ENCODE results near the gene KREMEN1. TPM values are rescaled to one million over a fixed set of nuclear protein-coding genes. Genes with fewer than 3 reads are reported as not detected.

Gene KREMEN1
- total and polyA plus RNA-seq, 9 of the 15 experiments (the other 6 are each of a cell fraction or from before 2014, with no cell fraction given) = 0.69 to 11.5 (median 4.3) TPM

DNA sequence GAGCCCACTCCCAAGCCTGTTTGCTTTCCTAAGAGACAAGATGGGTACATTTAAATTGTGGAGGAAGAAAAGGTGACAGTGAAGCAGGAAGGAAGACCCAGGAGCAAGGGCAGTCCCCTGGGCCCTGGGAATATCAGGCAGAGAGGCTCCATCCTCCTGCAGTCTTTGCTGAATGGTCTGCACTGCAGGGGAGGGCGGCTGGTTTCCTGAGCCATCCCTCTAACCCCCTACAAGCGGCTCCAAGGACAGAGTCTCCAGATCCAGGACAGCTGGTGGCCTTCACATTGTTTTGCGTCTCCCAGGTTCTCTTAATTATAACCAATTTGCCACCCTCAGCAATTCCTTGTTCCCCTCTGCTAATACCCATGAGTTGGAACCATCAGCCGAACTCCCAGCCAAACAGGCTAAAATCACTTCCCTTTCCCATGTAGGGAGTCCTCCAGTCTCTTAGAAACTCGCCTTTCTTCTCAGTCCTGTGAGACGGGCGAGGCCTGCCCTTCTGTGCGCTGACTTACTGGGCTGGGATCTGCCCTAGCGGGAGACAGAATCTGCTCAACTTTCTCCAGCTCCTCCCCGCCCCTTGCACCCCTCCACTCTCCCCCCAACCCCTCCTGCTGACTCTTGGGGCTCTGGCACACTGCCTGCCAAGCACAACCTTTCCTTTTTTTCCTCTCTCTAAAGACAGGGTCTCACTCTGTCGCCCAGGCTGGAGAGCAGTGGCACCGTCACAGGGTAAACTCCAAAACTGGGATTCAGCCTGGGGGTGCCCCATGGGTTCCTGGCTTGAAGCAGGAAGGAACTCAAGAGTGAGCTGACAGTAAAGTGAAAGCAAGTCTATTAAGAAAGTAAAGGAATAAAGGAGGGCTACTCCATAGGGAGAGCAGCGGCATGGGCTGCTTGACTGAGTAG lies 79.5 kb downstream of the KREMEN1 start (continued):
- TF ChIP-seq ILF3 (IDR thresholded peaks at IDR 0.05; ENCODE audit: borderline replicate concordance) = 0 out of 2 replicates have a peak, but pooled peaks have one; percentile 34
- TF ChIP-seq, protein P1, sequence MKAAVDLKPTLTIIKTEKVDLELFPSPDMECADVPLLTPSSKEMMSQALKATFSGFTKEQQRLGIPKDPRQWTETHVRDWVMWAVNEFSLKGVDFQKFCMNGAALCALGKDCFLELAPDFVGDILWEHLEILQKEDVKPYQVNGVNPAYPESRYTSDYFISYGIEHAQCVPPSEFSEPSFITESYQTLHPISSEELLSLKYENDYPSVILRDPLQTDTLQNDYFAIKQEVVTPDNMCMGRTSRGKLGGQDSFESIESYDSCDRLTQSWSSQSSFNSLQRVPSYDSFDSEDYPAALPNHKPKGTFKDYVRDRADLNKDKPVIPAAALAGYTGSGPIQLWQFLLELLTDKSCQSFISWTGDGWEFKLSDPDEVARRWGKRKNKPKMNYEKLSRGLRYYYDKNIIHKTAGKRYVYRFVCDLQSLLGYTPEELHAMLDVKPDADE (conservative IDR thresholded peaks at IDR 0.05; ENCODE audit: control insufficient read depth, low read depth, low read length) = 0 out of 2 replicates have a peak, but pooled peaks have one; percentile 41
- peak in 1 of 2 experiments; percentile 45; a peak in 2 of 4 replicates for TF ChIP-seq MAZ (CRISPR knock-in tag; conservative IDR thresholded peaks at IDR 0.05 in 1 of 2, IDR thresholded peaks at IDR 0.05 in 1 of 2)
- TF ChIP-seq HNRNPL (IDR thresholded peaks at IDR 0.05; ENCODE audit: low read depth, low read length) = peak; percentile 58; the same call in 1 of the 2 replicates
- TF ChIP-seq ZC3H8 (IDR thresholded peaks at IDR 0.05) = peak; percentile 94
- TF ChIP-seq MBD2 (IDR thresholded peaks at IDR 0.05; ENCODE audit: borderline replicate concordance, low read depth) = peak; percentile 44; the same call in 1 of the 2 replicates
- TF ChIP-seq TARDBP (IDR thresholded peaks at IDR 0.05) = no peak
- TF ChIP-seq CGGBP1 (CRISPR knock-in tag; IDR thresholded peaks at IDR 0.05) = 0 out of 2 replicates have a peak, but pooled peaks have one; percentile 31
- TF ChIP-seq MAFG (tag; conservative IDR thresholded peaks at IDR 0.05) = peak; percentile 67
- TF ChIP-seq POLR2H (tag; IDR thresholded peaks at IDR 0.05; ENCODE audit: low read depth) = peak; percentile 97
- TF ChIP-seq, protein P2, sequence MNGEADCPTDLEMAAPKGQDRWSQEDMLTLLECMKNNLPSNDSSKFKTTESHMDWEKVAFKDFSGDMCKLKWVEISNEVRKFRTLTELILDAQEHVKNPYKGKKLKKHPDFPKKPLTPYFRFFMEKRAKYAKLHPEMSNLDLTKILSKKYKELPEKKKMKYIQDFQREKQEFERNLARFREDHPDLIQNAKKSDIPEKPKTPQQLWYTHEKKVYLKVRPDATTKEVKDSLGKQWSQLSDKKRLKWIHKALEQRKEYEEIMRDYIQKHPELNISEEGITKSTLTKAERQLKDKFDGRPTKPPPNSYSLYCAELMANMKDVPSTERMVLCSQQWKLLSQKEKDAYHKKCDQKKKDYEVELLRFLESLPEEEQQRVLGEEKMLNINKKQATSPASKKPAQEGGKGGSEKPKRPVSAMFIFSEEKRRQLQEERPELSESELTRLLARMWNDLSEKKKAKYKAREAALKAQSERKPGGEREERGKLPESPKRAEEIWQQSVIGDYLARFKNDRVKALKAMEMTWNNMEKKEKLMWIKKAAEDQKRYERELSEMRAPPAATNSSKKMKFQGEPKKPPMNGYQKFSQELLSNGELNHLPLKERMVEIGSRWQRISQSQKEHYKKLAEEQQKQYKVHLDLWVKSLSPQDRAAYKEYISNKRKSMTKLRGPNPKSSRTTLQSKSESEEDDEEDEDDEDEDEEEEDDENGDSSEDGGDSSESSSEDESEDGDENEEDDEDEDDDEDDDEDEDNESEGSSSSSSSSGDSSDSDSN (IDR thresholded peaks at IDR 0.05; ENCODE audit: borderline replicate concordance in 1 of 2, low read depth in 2 of 2, low read length in 2 of 2) = no peak
- peak; percentile 90 for TF ChIP-seq CBX1 (IDR thresholded peaks at IDR 0.05; ENCODE audit: low read depth)
- peak; percentile 68 for TF ChIP-seq MAFK (IDR thresholded peaks at IDR 0.05; ENCODE audit: low read length)
- TF ChIP-seq NFIC (IDR thresholded peaks at IDR 0.05) = peak; percentile 61
- TF ChIP-seq MNT (conservative IDR thresholded peaks at IDR 0.05) = peak in 1 of 2 experiments; percentile 35; a peak in 2 of 4 replicates
- TF ChIP-seq SRSF9 (IDR thresholded peaks at IDR 0.05; ENCODE audit: borderline replicate concordance, low read depth, low read length) = no peak
- TF ChIP-seq SUPT5H (IDR thresholded peaks at IDR 0.05) = peak; percentile 91
- no peak; the same call in 1 of the 2 replicates for TF ChIP-seq GTF2A2 (tag; IDR thresholded peaks at IDR 0.05)
- TF ChIP-seq RNF2 (IDR thresholded peaks at IDR 0.05) = peak; percentile 73
- TF ChIP-seq FOS (IDR thresholded peaks at IDR 0.05; ENCODE audit: extremely low read depth, insufficient read length) = no peak
- TF ChIP-seq ZBTB17 (CRISPR knock-in tag; IDR thresholded peaks at IDR 0.05) = no peak
- TF ChIP-seq SMAD1 (IDR thresholded peaks at IDR 0.05; ENCODE audit: low read depth, low read length, partially characterized antibody) = peak; percentile 55
